ENCODE measurements around the gene PRDM2. TPM values are rescaled to one million over a fixed set of nuclear protein-coding genes. Genes with fewer than 3 reads are reported as not detected.

Gene PRDM2
- polyA plus RNA-seq, 4 donors: 35.5 to 42.6 (median 38.9) TPM

DNA sequence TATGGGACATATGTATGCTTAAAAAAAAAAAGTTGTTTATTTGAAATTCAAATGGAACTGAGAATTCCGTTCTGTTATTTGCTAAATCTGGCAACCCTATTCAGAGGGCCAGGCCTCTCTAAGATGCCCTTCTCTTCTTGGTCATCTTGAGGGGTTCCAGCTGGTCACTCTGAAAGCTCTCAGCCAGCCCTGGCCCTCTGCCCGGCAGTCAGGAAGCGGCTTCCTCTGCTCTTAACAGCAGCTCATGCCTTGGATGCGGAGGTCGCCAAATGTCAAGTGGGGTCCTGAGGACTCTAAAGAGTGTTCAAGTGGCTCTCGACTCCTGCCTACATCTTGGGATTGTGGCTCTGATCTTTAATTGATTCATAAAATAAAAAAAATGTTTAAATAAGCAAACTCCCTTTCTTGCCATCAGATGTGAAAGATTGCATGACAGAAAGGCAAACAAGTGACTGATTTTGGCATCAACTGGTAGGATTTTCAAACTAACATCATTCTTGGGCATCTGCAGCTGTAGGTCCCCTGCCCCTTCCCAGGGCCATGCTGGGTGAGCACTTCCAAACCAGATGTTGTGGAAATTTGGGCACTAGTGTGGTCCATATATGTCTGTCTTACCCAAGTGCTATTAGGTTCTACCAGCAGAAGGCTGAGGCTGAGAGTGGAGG is 130.8 kb downstream of the PRDM2 start:
- no peak for DNase-seq (ENCODE audit: low read depth in 4 of 4, low spot score in 2 of 4)

DNA sequence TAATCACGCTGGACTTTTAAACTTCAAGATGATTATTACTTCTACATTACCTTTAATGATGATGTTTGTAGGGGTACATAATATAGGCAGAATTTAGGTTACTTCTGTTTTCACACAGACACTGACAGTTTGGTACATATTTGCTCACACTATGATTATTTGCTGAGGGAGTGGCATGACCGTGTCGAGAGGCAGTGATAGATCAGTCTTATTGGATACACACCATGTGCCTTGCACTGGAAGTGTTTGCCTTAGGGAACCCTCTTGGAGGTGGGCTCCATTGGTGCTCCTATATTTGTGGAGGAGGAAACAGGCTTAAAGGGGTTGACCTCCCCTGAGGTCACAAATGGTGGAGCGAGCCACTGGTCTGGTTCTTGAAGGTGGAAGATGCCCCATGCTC is 132.1 kb downstream of the PRDM2 start:
- no peak for DNase-seq (ENCODE audit: low read depth in 4 of 4, low spot score in 2 of 4)

DNA sequence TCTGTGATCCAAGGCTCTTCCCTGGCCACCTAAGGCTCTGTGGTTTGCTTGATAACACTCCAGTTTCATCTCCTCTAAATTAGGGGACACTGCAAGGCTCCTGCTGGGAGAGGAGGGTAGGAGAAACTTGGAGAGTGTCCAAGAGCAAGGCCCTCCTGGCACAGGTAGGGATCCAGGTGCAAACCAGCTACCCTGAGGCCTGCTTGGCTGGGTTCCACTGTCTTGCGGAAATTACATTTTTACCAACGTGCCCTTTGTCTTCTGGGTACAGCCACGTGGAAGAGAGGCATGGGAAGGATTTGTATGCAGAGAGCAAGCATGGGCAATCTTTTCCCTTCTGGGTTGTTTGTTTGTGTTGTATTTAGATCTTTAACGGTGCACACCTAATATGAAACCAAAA is 132.5 kb downstream of the PRDM2 start:
- DNase-seq (ENCODE audit: low read depth in 4 of 4, low spot score in 2 of 4): no peak

DNA sequence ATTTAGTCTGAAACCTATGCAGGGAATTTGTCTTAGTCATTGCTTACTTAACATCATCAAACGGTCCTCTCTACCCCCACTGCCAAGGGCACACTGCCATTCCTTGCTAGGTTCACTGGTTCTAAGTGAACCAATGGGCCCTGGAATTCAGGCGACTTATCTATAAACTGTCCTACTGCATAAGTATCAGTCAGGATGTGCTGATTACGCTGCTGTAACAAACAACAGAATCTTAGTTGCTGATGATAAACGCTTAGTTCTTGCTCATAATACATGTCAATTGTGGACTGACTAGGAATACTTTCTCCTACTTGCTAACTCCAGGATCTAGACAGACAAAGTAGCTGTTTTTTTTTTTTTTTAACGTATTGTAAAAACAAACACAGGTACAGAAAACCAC is 136.1 kb downstream of the PRDM2 start:
- DNase-seq (ENCODE audit: low read depth in 4 of 4, low spot score in 2 of 4): no peak

DNA sequence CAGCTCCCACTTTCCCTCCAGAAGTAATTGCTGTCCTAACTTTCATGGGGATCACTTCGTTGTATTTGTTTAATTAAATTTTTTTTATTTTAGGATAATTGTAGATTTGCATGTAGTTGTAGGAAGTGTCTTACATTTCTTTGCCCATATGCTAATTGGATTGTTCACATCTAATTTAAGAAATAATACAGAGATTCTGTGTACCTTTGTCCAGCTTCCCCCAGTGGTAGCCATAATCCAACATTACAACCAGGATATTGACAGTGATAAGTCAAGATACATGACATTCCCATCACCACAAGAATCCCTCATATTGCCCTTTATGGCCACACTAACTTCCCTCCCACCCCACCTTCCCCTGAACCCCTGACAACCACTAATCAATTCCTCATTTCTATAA is 136.6 kb downstream of the PRDM2 start:
- DNase-seq (ENCODE audit: low read depth in 4 of 4, low spot score in 2 of 4): no peak

DNA sequence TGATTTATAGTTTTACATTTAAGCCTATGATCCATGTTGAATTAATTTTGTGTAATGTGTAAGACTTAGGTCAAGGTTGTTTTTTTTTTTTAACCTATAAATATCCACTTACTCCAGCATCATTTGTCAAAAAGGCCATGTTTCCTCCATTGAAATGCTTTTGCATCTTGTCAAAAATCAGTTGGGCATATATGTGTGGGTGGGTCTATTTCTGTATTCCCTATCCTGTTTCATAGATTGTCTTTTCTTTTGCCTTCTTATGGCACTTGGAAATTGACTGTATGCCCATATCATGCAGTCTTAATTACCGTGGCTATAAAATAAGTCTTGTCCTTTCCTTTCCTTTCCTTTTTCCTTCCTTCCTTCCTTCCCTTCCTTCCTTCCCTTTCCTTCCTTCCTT is 138.2 kb downstream of the PRDM2 start:
- no peak for DNase-seq (ENCODE audit: low read depth in 4 of 4, low spot score in 2 of 4)

DNA sequence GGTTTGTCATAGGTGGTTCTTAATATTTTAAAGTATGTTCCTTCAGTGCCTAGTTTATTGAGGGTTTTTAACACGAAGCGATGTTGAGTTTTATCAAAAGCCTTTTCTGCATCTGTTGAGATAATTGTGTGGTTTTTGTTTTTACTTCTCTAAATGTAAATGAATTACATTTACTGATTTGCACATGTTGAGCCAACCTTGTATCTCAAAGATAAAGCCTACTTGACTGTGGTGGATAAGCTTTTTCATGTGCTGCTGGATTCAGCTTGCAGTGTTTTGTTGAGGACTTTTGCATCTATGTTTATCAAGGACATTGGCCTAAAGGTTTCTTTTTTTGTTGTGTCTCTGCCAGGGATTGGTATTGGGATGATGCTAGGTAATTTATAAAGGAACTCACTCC is 142.5 kb downstream of the PRDM2 start:
- no peak for DNase-seq (ENCODE audit: low read depth in 4 of 4, low spot score in 2 of 4)

DNA sequence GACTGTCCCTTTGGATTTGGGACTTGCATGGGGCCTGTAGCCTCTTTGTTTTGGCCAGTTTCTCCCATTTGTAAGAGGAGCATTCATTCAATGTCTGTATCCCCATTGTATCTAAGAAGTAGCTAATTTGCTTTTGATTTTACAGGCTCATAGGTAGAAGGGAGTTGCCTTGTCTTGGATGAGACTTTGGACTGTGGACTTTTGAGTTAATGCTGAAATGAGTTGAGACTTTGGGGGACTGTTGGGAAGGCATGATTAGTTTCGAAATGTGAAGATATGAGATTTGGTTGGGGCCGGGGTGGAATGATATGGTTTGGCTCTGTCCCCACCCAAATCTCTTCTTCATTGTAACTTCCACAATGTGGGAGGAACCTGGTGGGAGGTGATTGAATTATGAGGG is 151.7 kb downstream of the PRDM2 start:
- no peak for DNase-seq (ENCODE audit: low read depth in 4 of 4, low spot score in 2 of 4)

DNA sequence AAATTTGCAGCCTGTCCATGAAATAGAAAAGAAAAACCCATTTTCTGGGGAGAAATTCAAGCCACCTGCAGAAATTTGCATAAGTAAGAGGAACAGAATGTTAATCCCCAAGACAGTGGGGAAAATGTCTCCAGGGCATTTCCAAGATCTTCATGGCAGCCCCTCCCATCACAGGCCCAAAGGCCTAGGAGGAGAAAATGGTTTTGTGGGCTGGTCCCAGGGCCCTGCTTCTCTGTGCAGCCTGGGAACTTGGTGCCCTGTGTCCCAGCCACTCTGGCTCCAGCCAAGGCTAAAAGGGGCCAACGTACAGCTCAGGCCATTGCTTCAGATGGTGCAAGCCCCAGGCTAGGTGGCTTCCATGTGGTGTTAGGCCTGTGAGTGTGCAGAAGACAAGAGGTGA is 155.6 kb downstream of the PRDM2 start:
- no peak for DNase-seq (ENCODE audit: low read depth in 4 of 4, low spot score in 2 of 4)

DNA sequence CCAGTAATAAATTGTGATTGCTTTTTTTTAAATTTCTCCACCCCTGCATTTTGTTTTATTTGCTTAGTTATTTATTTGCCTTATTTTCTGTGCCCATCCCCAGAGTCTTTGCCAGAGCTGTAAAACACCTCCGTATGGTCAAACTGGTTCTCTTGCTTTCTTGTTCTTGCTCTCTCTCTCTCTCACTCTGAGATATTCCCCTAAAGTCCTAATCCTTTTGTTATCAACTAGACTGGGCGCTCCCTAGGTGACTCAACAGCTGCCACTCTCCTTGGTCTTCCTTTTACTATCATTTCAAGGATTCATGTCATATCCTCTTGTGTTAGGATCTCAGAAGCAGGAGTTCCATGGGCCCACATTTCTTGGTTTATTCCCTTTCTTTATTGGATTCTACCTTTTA is 160.0 kb downstream of the PRDM2 start:
- DNase-seq (ENCODE audit: low read depth in 4 of 4, low spot score in 2 of 4): no peak

DNA sequence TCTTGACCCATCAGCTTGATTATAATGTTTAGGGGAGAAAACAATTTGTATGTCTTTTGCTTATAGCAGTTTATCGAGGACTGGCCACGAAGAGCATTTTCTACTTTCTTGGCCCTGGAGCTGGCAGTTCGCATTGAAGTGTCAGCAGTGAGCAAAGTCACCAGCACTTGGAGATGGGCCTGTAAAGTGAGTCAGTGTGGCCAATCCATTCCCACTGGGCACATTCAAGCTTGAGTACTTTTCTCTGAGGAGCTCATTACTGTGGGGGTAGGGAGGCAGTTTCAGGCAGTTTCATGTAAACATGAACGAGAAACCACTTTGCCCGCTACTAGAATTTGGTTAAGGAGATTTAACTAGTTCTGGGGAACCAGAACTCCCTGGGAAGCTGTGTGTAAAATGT is 164.8 kb downstream of the PRDM2 start:
- no peak for DNase-seq (ENCODE audit: low read depth in 4 of 4, low spot score in 2 of 4)

DNA sequence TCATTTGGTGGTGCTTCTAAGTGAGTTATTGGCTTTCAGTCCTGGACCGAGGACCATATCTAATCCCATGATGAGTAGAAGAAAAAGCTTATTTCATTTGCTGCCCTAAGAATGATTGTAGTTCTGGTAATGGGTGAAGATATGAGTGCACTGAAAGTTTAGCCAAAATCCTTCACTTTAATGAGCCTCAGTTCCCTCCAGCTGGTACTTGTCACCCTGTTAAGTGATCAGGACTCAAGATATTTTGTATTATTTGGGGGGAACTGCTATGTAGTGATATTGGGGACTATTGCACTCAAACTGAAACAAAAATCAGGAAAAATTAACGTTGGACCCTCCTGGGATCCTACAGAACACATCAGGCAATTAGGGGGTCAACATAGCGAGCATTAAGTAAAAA is 165.9 kb downstream of the PRDM2 start:
- DNase-seq (ENCODE audit: low read depth in 4 of 4, low spot score in 2 of 4): no peak

DNA sequence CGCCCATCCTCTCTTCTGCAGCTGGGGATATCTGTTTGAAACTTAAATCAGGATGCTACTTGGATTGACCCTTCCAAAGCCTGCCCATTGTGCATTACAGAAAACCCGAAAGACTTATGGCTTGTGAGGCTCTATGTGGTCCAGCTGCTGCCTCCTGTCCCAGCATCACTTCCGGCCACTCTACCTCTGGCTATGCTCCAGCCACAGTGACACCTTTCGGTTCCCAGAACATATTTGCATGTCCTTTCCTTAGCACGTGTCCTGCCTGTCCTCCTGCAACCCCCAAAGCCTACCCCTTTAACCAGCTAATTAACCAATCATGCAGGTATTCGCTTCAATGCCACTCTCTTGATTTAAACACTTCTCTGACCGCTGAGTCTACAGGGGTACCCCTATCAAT is 167.6 kb downstream of the PRDM2 start:
- no peak for DNase-seq (ENCODE audit: low read depth in 4 of 4, low spot score in 2 of 4)

DNA sequence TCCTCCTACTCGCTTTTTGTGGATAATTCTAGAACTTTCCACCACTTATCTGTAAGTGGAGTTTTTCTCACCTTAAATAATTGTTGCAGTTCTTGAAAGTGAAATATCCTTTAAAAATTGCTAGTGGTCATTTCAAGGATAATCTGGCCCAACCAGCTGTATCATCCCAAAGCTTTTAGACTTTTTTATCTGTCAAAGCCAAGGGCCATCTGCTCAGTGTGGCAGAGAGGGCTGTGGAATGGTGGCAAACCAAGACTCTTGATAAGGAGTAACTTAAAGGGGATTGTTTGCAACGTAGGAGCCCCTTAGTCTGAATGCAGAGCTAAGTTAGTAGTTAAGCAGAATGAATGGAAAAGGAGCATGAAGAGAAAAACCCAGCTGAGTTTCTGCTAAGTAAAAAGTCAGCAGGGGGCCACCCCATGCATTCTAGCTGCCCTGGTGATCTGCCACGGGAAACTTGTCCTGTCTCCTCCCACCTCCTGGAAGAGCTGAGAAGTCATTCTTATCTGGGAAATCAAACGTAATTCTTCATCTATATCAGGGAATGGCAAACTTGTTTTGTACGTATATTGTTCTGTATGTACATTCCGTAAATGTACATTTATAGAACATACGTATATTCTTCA is 169.3 kb downstream of the PRDM2 start:
- no peak for DNase-seq (ENCODE audit: low read depth in 4 of 4, low spot score in 2 of 4)

DNA sequence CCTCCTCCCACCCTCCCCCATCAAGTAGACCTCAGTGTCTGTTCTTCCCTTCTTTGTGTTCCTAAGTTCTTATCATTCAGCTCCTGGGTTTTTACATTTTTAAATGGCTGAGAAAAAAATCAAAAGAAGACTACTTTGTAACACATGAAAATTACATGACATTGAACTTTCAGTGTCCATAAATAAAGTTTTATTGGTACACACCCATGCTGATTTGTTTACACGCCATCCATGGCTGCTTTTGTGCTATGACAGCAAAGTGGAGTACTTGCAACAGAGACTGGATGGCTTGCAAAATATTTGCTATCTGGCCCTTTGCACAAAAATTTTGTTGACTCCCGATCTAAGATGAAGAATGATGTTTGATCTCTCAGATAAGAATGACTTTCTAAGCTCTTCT is 171.4 kb downstream of the PRDM2 start:
- DNase-seq (ENCODE audit: low read depth in 4 of 4, low spot score in 2 of 4): no peak

DNA sequence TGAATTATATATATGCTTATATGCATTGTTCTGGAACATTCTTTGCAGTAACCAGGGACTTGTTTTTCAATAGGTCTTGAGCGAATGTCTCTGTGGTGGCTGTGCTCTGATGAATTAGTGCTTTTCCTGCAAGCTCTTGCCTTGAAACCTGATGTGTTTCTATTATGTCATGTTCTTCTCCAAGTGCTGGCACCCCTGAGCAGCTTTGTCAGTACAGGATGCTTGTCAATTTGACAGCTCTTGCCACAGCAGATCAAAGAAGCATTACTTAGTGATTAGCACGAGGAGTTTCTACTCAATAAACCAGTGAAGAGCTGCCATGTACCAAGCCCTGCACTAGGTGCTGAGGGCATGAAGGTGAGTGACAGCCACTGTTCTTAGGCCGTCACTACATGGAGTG is 171.9 kb downstream of the PRDM2 start:
- no peak for DNase-seq (ENCODE audit: low read depth in 4 of 4, low spot score in 2 of 4)

DNA sequence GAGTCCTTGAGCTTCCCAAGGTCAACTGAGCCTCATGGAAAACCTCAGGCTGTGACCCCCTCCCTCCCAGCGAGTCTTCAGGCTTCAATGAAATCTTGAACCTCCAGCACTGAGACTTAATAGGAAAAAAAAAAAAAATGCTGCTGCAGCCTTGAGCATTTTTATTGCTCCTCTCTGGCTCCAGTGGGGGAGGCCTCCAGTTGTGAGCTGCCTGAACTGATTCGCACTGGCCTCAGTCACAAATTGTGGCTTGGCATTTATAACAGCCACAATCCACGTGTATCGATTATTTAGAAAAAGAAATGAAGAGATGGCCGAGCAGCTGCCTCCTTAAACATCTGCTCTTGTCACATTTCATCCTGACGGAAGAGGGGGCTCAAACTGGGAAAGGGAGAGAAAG is 173.0 kb downstream of the PRDM2 start:
- no peak for DNase-seq (ENCODE audit: low read depth in 4 of 4, low spot score in 2 of 4)

Other genes starting within 250 kb of the PRDM2 start
- under 1 TPM in 1 of 4 donors, not detected in 3; 0.25 TPM for gene LRRC38, start 186.2 kb upstream of the PRDM2 start, polyA plus RNA-seq (ENCODE audit: insufficient read length in 4 of 4)
- 10 to 100 TPM; 15.9 to 20.6 (median 16.4) TPM for gene PDPN, start 116.4 kb upstream of the PRDM2 start, polyA plus RNA-seq (ENCODE audit: insufficient read length in 4 of 4)